IPS-11a (cell line): ENCODE data around the gene ZRANB3.
"Not testable (repeated sequence)": the region's sequence is repeated elsewhere in the genome, so short reads cannot be mapped to it uniquely, and the experiment has no call there.

Source experiments
- H3K4me3 ChIP-seq: one replicate; pipeline ENCODE4 v1.5.1; 2013; ENCODE audit warnings: low read depth, low read length, control low read depth

Gene ZRANB3

DNA sequence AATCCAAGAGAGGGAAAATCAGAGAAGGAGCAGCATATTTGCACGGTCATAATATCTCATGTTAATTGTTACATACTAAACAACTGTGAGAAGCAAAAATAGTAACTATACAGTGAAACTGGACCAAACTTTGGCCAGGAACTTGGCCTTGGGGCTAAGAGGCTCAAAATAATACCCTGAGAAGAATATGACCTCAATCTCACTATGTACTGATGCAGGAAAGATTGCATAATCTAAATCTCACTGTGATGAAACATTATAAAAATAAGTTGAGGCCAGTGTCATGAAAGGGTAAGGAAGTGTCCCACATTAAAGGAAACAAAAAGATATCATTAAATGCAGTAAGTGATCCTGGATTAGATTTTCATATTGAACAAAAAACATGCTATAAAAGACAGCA, 36.5 kb downstream of the ZRANB3 start:
- no peak overlapping the region for H3K4me3 ChIP-seq

DNA sequence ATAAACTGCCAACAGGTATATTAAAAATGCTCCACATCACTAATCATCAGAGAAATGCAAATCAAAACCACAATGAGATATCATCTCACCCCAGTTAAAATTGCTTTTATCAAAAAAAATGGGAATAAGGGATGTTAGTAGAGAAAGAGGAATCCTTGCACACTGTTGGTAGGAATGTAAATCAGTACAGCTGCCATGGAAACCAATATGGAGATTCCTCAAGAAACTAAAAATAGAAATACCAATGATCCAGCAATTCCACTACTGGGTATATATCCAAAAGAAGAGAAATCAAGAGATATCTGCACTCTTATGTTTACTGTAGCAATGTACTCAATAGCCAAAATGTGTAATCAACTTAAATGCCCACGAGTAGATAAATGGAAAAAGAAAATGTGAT, 40.6 kb downstream of the ZRANB3 start:
- H3K4me3 ChIP-seq = no peak overlapping the region

DNA sequence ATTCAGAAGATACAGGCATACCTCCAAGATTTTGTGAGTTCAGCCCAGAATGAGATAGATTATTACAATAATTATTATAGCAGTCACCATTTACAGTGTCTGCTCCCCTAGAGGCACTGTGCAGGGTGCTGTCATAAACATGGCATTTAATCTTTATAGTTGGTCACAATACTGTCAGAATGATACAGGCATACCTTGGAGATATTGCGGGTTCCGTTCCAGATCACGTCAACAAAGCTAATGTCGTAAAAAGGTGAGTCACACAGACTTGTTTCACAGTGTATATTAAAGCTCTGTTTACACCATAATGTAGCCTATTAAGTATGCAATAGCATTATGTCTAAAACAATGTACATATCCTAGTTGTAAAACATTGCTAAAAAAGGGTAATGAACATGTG, 45.6 kb downstream of the ZRANB3 start:
- no peak overlapping the region for H3K4me3 ChIP-seq

DNA sequence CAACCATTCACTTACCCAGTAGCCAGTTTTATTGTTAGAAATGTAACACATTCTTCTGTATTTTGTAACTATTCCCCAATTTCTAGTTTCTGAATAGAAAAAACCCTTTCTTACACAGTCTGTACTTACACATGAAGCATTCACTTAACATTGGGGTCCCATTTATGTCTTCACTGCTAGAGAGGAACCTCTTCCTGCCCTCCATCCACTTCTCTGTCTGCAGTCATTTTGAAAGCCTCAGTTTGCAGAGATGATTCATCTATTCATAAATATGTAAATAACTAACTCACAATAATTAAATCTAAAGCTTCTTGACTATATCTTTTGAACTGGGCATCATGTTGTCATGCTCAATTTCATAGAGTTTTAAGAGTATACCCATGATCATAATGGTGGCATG, 55.9 kb downstream of the ZRANB3 start:
- no peak overlapping the region for H3K4me3 ChIP-seq

DNA sequence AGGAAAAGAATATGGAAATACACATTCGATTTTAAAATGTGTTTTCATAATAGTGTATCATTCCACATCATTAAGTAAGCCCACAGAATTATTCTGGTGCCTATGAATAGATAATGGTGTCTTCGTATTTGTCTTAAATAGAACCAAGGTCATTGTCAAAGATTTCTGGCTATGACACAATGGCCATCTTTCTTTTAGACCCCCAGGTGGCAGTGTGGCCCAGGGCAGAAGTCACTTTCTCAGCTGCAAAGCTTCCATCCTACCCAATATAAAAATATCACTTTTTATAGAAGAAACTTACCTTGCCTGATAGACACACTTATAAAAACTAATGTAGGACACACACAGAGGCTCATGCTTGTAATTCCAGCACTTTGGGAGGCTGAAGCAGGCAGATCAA, 57.5 kb downstream of the ZRANB3 start:
- no peak overlapping the region for H3K4me3 ChIP-seq

DNA sequence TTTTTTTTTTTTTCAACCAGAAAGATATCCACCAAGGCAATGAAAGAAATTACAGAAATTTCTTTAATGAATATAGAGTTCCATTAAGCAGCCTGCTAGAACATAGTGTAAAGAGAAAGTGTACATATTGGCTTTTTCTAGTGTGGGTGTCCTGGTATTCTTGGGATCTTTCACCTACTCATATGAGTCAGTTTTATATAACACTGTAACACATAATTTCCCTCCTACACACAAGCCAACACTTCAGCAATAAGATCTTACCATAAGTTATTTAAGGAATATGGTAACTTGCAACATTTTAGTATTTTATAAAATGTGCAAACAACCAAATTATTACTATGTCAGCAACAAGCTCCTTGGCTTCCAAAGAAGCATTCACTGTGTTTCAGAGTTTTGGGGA, 59.9 kb downstream of the ZRANB3 start:
- H3K4me3 ChIP-seq = no peak overlapping the region

DNA sequence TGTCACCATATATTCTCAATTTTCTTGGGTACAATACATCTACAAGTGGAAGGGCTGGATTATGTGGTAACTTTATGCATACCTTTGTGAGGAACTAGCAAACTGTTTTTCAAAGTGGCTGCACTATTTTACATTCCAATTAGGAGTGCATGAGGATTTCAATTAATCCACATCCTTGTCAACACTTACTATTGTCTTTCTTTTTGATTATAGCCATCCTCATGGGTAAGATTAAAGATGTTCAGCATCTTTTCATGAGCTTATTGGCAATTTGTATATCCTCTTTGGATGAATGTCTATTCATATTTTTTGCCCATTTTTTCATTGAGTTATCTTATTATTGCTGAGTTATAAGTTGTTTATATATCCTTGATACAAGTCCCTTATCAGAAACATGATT, 73.7 kb downstream of the ZRANB3 start:
- no peak overlapping the region for H3K4me3 ChIP-seq

DNA sequence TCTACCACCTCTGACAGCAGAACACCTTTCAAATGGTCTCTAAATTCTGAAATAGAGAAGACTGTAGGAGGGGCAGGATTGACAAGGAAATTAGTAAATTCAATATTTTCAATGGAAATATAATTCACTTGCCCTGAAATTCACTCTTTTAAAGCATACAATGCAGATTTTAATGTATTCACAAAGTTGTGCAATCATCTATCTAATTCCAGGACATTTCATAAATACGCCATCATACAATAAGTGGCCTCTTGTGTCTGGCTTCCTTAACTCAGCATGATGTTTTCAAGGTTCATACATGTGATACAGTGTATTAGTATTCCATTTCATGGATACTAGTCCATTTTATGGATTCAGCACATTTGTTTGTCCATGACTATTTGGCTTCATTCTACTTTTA, 74.2 kb downstream of the ZRANB3 start:
- H3K4me3 ChIP-seq = no peak overlapping the region

DNA sequence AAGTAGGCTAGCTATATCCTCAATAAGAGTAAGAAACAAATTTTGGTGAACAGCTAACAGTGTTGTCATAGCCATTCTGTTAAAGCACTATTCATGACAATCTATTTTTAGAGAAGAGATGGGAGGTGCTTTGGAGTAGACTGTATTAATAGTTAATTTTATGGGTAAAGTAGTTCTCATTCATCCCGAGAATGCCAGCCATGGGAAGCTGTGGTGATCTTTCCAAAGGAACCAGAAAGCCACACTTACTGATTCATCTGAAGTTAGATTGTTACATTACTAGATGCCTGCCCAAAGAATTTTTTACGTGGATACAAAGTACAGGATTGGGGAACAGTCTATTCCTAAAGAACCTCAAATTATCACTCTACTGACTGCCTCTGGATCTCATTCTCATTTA, 74.6 kb downstream of the ZRANB3 start:
- H3K4me3 ChIP-seq = no peak overlapping the region

DNA sequence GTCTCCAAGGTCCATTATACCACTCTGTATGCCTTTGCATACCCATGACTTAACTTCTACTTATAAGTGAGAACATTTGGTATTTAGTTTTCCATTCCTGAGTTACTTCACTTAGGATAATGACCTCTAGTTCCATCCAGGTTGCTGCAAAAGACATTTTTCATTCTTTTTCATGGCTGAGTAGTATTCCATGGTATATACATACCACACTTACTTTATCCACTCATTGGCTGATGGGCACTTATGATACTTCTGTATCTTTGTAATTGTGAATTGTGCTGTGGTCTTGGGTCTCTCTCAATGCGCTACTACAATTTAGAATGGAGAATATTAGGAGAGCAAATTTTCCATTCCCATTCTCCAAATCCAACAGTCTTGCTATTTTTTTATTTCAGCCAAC, 76.4 kb downstream of the ZRANB3 start:
- no peak overlapping the region for H3K4me3 ChIP-seq

DNA sequence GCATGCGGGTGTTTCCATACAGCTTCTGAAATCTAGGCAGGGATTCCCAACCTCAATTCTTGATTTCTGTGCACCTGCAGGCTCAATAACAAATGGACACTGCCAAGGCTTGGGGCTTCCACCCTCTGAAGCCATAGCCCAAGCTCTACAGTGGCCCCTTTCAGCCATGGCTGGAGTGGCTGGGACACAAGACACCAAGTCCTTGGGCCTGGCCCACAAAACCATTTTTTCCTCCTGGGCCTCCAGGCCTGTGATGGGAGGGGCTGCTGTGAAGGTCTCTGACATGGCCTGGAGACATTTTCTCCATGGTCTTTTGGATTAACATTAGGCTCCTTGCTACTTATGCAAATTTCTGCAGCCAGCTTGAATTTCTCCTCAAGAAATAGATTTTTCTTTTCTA, 78.0 kb downstream of the ZRANB3 start:
- not testable (repeated sequence) for H3K4me3 ChIP-seq

DNA sequence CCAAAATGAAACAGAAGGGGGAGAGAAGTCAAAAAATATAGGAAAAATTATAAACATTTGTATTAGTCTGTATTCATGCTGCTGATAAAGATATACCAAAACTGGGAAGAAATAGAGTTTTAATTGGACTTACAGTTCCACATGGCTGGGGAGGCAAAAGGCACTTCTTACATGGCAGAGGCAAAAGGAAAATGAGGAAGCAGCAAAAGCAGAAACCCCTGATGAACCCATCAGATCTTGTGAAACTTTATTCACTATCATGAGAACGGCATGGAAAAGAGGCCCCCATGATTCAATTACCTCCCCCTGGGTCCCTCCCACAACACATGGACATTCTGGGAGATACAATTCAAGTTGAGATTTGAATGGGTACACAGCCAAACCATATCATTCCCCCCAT, 79.1 kb downstream of the ZRANB3 start:
- H3K4me3 ChIP-seq = no peak overlapping the region

DNA sequence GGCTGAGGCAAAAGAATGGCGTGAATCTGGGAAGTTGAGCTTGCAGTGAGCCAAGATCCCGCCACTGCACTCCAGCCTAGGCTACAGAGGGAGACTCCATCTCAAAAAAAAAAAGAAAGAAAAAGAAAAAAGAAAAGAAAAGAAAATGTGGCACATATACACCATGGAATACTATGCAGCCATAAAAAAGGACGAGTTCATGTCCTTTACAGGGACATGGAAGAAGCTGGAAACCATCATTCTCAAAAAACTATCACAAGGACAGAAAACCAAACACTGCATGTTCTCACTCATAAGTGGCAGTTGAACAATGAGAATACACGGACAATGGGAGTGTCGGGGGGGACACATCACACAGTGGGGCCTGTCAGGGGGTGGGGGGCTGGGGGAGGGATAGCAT, 88.0 kb downstream of the ZRANB3 start:
- not testable (repeated sequence) for H3K4me3 ChIP-seq

DNA sequence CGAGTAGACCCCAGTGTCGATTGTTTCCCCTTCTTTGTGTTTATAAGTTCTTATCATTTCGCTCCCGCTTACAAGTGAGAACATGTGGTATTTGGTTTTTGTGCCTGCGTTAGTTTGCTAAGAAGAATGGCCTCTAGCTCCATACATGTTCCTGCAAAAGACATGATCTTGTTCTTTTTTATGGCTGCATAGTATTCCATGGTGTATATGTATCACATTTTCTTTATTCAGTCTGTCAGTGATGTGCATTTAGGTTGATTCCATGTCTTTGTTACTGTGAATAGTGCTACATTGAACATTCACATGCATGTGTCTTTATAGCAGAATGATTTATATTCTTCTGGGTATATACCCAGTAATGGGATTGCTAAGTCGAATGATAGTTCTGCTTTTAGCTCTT, 95.9 kb downstream of the ZRANB3 start:
- not testable (repeated sequence) for H3K4me3 ChIP-seq

DNA sequence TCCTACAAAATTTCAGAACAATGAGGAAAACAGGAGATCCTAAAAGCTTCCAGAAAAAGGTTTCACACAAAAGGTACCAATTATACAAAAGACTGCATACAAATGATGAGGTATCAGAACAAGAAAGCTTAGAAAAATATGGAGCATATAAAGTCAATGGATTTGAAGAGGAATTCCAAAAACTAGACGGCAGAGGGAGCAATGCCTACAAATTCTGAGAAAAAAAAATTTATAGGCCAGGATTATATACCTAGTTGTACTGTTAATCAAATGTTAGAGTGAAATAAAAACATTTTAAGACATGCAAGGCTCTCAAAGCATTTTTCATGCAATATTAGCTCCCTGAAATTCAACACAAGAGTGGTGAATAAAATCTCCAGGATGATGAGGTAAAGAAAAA, 106.2 kb downstream of the ZRANB3 start:
- H3K4me3 ChIP-seq = no peak overlapping the region

DNA sequence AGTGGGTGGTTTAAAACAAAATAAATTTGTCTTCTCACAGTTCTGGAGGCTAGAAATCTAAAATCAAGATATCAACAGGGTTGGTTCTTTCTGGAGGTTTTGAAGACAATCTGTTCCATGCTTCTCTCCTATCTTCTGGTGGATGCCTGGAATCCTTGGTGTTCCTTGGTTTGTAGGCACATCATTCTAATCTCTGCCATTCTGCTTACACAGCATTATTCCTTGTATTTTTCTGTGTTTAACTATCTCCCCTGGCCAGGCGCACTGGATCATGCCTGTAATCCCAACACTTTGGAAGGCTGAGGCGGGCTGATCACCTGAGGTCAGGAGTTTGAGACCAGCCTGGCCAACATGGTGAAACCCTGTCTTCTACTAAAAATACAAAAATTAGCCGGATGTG, 108.1 kb downstream of the ZRANB3 start:
- no peak overlapping the region for H3K4me3 ChIP-seq

DNA sequence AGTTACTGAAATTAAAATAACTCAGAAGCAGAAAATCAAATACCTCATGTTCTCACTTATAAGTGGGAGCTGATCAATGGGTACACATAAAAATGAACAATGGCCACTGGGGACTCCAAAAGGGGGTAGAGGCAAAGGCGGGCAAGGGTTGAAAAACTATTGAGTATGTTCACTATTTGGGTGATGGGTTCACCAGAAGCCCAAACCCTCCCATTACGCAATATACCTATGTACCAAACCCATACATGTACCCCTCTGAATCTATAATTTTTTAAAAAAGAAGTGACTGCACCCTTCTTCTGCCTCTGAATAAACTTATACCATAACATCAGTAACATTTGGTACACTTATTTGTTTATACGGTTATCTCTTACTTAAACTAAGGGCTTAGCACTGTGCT, 119.4 kb downstream of the ZRANB3 start:
- H3K4me3 ChIP-seq = no peak overlapping the region

DNA sequence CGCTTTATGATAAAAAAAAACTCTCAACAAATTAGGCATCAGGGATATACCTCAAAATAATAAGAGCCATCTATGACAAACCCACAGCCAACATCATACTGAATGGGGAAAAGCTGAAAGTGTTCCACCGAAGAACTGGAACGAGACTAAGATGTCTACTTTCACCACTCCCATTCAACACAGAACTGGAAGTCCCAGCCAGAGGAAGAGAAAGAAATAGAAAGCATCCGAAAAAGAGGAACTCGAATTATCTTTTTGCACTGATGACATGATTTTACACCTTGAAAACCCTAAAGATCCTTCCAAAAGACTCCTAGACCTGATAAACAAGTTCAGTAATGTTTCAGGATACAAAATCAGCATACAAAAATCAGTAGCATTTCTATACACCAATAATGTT, 121.6 kb downstream of the ZRANB3 start:
- H3K4me3 ChIP-seq = no peak overlapping the region

DNA sequence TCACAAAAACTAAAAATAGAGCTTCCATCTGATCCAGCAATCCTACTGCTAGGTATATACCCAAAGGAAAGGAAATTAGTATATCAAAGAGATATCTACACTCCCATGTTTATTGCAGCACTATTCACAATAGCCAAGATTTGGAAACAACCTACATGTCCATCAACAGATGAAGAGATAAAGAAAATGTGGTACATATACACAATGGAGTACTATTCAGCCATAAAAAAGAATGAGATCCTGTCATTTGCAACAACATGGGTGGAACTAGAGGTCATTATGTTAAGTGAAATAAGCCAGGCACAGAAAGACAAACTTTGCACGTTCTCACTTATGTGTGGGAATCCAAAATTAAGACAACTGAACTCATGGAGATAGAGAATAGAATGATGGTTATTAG, 134.8 kb downstream of the ZRANB3 start:
- not testable (repeated sequence) for H3K4me3 ChIP-seq

DNA sequence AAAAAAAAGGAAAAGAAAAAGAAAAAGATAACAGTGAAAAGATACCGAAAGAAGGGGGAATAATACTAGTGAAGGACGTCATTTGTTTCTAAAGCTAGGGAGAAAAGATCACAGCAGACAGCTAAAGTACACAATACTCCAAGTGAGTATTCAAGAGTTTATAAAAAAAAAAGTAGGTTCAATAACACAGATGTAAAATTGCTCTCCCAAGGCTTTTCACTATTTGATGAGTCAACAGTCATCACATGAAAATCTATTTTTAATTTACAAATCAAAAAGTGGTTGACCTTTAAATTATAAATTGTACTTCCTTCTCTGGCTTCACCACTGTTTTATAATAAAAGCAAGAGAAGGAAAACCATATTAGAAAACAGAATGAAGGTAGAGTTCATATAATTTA, 144.0 kb downstream of the ZRANB3 start:
- H3K4me3 ChIP-seq = no peak overlapping the region

DNA sequence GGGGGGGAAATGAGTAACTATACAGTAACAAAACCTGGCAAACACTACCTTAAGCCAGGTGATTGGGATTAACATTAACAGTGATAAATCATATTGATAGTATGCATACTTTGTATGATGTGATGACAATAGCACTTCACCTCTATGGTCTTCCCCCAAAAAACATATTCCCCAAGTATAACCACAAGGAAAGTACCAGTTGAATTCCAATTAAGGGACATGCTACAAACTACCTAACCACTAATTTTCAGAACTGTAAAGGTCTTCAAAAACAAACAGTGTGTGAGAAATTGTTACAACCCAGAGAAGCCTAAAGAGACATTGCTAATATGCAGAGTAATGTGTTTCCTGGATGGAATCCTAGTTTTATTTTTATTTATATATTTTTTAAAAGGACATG, 152.4 kb downstream of the ZRANB3 start:
- no peak overlapping the region for H3K4me3 ChIP-seq

DNA sequence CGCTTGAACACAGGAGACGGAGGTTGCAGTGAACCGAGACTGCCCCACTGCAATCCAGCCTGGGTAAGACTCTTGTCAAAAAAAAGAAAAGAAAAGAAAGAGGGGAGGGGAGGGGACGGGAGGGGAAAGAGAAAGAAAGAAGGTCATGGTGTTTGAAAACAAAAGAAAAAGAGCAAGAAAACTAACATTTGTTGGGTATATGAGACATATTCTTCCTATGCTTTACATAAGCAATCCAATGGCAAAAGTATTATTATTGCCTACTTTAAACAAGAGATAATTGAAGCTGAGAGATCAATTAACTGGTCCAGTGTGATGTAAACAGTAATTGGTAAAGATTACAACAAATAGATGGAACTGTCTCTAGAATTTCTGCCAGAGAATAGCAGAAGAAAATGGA, 157.3 kb downstream of the ZRANB3 start:
- H3K4me3 ChIP-seq = no peak overlapping the region

DNA sequence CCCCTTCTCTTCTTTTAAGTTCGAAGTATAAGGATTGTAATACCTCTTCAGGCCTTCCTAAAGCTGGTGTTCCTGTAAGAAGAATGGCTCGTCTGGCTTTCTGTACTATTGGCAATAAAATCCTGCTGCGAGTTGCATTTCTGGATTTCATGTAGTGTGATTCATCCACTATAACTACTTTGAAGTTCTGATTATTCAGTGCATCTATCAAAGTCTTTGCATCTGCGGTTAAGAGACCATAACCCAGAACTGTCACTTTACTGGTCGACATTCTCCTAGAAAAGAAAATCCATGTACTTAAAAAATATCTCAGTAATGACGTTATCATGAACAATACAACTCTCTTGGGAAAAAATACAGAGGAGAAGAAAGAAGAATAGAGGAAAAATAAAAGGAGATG, 181.1 kb downstream of the ZRANB3 start:
- H3K4me3 ChIP-seq = no peak overlapping the region

DNA sequence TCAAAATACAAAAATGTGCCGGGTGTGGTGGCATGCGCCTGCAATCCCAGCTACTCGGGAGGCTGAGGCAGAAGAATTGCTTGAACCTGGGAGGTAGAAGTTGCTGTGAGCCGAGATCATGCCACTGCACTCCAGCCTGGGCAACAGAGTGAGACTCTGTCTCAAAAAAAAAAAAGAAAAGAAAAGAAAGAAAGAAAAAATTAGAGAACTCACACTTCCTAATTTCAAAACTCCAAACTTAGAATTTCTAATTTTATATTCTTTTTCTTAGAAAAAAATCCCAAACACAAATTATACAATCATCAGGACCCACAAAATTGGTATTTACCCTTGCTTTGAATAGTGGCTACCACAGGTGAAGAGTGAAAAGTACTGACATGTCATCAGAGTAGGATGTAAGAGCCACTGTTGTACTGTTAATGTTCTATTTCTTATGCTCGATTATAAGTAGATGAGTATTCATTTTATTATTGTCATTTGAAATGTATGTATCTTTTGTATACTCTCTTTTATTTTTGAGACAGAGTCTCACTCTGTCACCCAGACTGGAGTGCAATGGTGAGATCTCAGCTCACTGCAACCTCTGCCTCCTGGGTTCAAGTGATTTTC, 182.8 kb downstream of the ZRANB3 start:
- not testable (repeated sequence) for H3K4me3 ChIP-seq
